Measurements from ENCODE around the gene ABCC2.

DNA sequence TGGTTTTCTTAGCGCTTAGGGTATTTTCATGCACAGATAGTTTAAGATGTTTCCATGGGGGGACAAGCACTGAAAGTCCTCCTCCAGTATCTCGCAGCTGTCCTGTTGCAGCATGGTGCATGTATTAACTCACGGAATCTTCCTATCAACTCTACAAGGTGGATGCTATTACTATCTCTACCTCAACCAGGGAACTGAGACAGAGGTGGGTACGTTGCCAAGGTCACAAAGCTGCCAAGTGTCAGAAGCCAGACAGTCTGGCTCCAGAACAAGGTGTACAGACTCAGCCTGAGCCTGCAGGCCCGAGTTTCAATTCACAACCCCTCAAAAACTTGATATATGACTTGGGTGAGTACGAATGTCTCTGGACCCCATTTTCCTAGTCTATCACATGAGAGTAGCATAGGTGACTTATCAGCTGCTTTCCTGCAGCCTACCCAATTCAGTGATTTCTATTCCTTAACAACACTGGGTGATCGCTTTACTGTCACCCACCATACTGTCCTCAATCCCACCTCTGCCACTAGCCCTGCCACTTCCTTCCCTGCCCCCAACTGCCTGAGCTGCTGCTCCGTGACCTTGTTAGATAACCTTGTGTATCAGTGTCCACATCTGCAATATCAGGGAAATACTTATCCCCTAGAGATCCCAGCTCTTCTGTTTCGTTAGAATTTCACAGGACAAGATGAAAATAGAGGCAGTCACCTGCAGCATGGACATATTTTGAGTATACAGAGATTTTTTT, 92.1 kb downstream of the ABCC2 start:
- TF ChIP-seq, protein P1, sequence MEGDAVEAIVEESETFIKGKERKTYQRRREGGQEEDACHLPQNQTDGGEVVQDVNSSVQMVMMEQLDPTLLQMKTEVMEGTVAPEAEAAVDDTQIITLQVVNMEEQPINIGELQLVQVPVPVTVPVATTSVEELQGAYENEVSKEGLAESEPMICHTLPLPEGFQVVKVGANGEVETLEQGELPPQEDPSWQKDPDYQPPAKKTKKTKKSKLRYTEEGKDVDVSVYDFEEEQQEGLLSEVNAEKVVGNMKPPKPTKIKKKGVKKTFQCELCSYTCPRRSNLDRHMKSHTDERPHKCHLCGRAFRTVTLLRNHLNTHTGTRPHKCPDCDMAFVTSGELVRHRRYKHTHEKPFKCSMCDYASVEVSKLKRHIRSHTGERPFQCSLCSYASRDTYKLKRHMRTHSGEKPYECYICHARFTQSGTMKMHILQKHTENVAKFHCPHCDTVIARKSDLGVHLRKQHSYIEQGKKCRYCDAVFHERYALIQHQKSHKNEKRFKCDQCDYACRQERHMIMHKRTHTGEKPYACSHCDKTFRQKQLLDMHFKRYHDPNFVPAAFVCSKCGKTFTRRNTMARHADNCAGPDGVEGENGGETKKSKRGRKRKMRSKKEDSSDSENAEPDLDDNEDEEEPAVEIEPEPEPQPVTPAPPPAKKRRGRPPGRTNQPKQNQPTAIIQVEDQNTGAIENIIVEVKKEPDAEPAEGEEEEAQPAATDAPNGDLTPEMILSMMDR (IDR thresholded peaks at IDR 0.05; ENCODE audit: low read length): no peak
- TF ChIP-seq EZH2phosphoT487 (IDR thresholded peaks at IDR 0.05; ENCODE audit: low read length): no peak
- TF ChIP-seq EZH2 (optimal IDR thresholded peaks at IDR 0.05; ENCODE audit: low read depth, low read length): no peak

Measured in MM.1S (cell line).